SH-SY5Y (cell line): ENCODE results near the gene ZDHHC20.
A peak's percentile ranks its signal among the peaks of the same experiment; 100 is the strongest.

ENCODE experiments used
- GATA2 ChIP-seq: IDR thresholded peaks from 2 replicates; pipeline ENCODE4 v1.6.1; 2011; ENCODE audit warnings: mild to moderate bottlenecking, low read depth, low read length
- GATA3 ChIP-seq: IDR thresholded peaks from 2 replicates; pipeline ENCODE4 v1.6.1; 2011; ENCODE audit warnings: low read depth, mild to moderate bottlenecking, low read length, moderate library complexity

Gene ZDHHC20

GRCh38 chr13:21458813-21459701, at the start of gene ZDHHC20:
Gene ZDHHC20, minus strand, starts transcription at chr13:21459303. Its CDS starts 132 bp downstream, at chr13:21459171.
- TF ChIP-seq GATA3 = no peak
- no peak for TF ChIP-seq GATA2

- no peak for TF ChIP-seq GATA2
- TF ChIP-seq GATA3 = no peak
Observed at GRCh38 chr13:21504379-21504778, 45.3 kb upstream of the ZDHHC20 start.

GRCh38 chr13:21501686-21502085, 42.6 kb upstream of the ZDHHC20 start:
- TF ChIP-seq GATA3 (no peak), GATA2 (no peak)

GRCh38 chr13:21486322-21486721, 27.2 kb upstream of the ZDHHC20 start:
- TF ChIP-seq GATA2 (no peak), GATA3 (no peak)

GRCh38 chr13:21483748-21484147, 24.6 kb upstream of the ZDHHC20 start:
- TF ChIP-seq GATA3 = no peak
- TF ChIP-seq GATA2 = no peak

- peak; percentile 10; the same call in 1 of the 2 replicates for TF ChIP-seq GATA2
- TF ChIP-seq GATA3 = no peak
Observed at GRCh38 chr13:21481359-21481758, 22.3 kb upstream of the ZDHHC20 start.

- TF ChIP-seq GATA2 (no peak), GATA3 (no peak)
Observed at GRCh38 chr13:21478881-21479808, 20.0 kb upstream of the ZDHHC20 start.

- TF ChIP-seq GATA2 (no peak), GATA3 (no peak)
Observed at GRCh38 chr13:21476893-21477472, 17.9 kb upstream of the ZDHHC20 start.

- TF ChIP-seq GATA3 (no peak), GATA2 (no peak)
Observed at GRCh38 chr13:21475115-21475514, 16.0 kb upstream of the ZDHHC20 start.

- no peak for TF ChIP-seq GATA3
- no peak for TF ChIP-seq GATA2
Observed at GRCh38 chr13:21470785-21471184, 11.7 kb upstream of the ZDHHC20 start.

- no peak for TF ChIP-seq GATA3
- no peak for TF ChIP-seq GATA2
Observed at GRCh38 chr13:21466527-21466926, 7.4 kb upstream of the ZDHHC20 start.

GRCh38 chr13:21465710-21466160, 6.6 kb upstream of the ZDHHC20 start:
- TF ChIP-seq GATA3 (no peak), GATA2 (no peak)

- TF ChIP-seq GATA2 = no peak
- no peak for TF ChIP-seq GATA3
Observed at GRCh38 chr13:21463424-21463823, 4.3 kb upstream of the ZDHHC20 start.

- TF ChIP-seq GATA3 = no peak
- no peak for TF ChIP-seq GATA2
Observed at GRCh38 chr13:21461131-21461530, 2.0 kb upstream of the ZDHHC20 start.
